Measurements from ENCODE around the gene AAR2. TPM values are rescaled to one million over a fixed set of nuclear protein-coding genes. Genes with fewer than 3 reads are reported as not detected.

Gene AAR2
- total and polyA plus RNA-seq, 2 donors from 2014 or later: 27.8 to 29.7 TPM

DNA sequence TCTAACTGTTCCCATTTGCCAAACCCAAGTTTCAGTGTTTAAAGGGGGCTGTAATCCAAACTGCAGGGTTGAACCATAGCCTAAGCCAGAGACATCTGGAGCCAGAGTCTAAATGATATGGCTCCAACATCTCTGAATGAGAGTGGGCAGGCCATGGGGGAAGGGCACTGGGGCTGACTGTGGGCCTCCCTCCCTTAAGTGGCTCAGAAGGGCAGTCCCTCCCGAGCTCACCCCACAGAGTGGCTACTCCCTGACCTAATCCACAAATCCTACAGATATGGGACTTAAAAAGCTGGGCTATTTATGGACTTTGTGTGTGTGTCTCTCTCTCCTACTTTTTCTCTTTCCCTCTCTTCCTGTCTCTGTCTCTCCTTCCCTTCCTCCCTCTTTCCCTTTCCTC lies 35.8 kb upstream of the AAR2 start:
- intact Hi-C loops (cut with DNase I): no loop called here
- Histone ChIP-seq H3K4me3 (ENCODE audit: low read length in 3 of 3) (no peak overlapping the region), H3K27me3 (ENCODE audit: control insufficient read depth, insufficient read depth, low read length) (no peaks in the 10 kb centered on the region), H3K36me3 (ENCODE audit: control insufficient read depth in 2 of 3, insufficient read depth in 3 of 3, low read length in 3 of 3) (peaks cover 3 to 63% (median 30%) of the 10 kb centered on the region in 3 donors), H3K9ac (ENCODE audit: low read length in 3 of 3) (no peak overlapping the region), H3K9me3 (ENCODE audit: control insufficient read depth in 2 of 3, insufficient read depth in 1 of 3, low read length in 3 of 3) (no peaks in the 10 kb centered on the region), H3K27ac (ENCODE audit: low read depth in 2 of 2, low read length in 2 of 2) (no peak overlapping the region), H3K4me1 (ENCODE audit: control insufficient read depth in 2 of 3, insufficient read depth in 2 of 3, low read depth in 1 of 3, low read length in 3 of 3) (no peaks in the 10 kb centered on the region)
- TF ChIP-seq, protein P1, sequence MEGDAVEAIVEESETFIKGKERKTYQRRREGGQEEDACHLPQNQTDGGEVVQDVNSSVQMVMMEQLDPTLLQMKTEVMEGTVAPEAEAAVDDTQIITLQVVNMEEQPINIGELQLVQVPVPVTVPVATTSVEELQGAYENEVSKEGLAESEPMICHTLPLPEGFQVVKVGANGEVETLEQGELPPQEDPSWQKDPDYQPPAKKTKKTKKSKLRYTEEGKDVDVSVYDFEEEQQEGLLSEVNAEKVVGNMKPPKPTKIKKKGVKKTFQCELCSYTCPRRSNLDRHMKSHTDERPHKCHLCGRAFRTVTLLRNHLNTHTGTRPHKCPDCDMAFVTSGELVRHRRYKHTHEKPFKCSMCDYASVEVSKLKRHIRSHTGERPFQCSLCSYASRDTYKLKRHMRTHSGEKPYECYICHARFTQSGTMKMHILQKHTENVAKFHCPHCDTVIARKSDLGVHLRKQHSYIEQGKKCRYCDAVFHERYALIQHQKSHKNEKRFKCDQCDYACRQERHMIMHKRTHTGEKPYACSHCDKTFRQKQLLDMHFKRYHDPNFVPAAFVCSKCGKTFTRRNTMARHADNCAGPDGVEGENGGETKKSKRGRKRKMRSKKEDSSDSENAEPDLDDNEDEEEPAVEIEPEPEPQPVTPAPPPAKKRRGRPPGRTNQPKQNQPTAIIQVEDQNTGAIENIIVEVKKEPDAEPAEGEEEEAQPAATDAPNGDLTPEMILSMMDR (IDR thresholded peaks at IDR 0.05; ENCODE audit: borderline replicate concordance, extremely low read depth, insufficient read depth): no peak
- no peak for DNase-seq
- FAIRE-seq: no peak

DNA sequence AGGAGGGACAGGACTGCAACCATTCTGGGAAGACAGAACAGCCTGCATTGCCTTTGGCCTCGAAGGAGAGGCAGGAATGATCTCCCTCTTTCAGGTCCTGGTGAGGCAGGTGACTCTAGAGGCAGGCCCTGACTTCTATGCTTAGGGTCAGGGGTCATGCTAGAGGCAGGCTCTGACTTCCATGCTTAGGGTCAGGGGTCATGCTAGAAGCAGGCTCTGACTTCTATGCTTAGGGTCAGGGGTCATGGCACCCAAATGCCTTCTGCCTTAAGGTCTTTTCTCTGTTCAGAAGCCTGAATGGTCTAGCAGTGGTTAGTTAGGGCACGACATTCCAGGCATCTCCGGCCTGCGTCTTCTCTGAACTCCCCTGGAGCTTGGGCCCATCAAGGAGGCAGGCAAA lies 35.1 kb upstream of the AAR2 start:
- Histone ChIP-seq H3K4me1 (ENCODE audit: control insufficient read depth in 2 of 3, insufficient read depth in 2 of 3, low read depth in 1 of 3, low read length in 3 of 3) (no peaks in the 10 kb centered on the region), H3K9me3 (ENCODE audit: control insufficient read depth in 2 of 3, insufficient read depth in 1 of 3, low read length in 3 of 3) (no peaks in the 10 kb centered on the region), H3K27ac (ENCODE audit: low read depth in 2 of 2, low read length in 2 of 2) (no peak overlapping the region), H3K4me3 (ENCODE audit: low read length in 3 of 3) (no peak overlapping the region), H3K36me3 (ENCODE audit: control insufficient read depth in 2 of 3, insufficient read depth in 3 of 3, low read length in 3 of 3) (peaks cover 3 to 66% (median 33%) of the 10 kb centered on the region in 3 donors), H3K9ac (ENCODE audit: low read length in 3 of 3) (no peak overlapping the region), H3K27me3 (ENCODE audit: control insufficient read depth, insufficient read depth, low read length) (no peaks in the 10 kb centered on the region)
- TF ChIP-seq, protein P1 (IDR thresholded peaks at IDR 0.05; ENCODE audit: borderline replicate concordance, extremely low read depth, insufficient read depth): no peak
- intact Hi-C loops (cut with DNase I): no loop called here
- DNase-seq (no peak), FAIRE-seq (no peak)

DNA sequence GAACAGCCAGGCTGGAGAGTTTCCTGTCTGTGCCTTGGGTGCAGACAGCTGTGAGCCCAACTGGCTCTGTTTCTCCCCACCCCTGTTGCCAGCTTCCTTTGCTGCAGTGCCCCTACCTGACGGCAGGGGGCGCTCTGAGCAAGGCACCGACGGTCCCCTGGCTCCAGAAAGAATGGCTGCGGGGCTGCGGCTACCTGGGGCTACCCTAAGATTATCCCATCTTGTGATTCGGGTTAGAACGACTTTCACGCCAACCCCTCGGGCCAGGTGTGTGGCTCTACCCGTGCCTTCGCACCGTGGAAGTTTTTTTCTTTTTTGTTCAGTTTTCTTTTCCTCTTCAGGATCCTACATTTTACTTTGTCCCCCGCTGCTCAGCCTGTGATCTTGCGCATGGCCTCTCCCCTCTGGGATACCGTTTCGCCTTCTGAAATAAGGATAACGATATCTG lies 33.4 kb upstream of the AAR2 start:
- TF ChIP-seq, protein P1 (IDR thresholded peaks at IDR 0.05; ENCODE audit: borderline replicate concordance, extremely low read depth, insufficient read depth): peak; percentile 93
- intact Hi-C loops (cut with DNase I): no loop called here
- H3K36me3 ChIP-seq (ENCODE audit: control insufficient read depth in 2 of 3, insufficient read depth in 3 of 3, low read length in 3 of 3): peaks cover 0 to 52% (median 30%) of the 10 kb centered on the region in 3 donors

DNA sequence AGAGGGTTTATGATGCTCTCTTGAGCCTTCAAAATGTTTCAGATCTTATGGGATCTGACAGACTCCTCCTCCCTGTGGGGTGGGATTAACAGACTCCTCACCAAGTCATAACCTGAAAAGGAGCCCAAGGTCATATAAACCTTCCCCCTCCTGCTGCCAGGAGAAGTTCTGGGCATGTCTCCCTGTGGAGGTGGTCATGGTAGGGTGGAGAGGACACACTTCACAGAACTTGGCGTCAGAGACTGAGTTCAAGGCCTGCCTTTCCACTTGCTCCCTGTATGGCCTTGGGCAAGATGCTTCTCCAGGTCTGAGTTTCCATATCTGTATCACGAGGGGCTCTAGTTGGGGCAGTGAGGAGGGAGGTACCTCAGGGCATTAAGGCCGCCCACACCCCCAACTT lies 32.4 kb upstream of the AAR2 start:
- intact Hi-C loops (cut with DNase I): no loop called here
- Histone ChIP-seq H3K27ac (ENCODE audit: low read depth in 2 of 2, low read length in 2 of 2) (no peak overlapping the region), H3K4me1 (ENCODE audit: control insufficient read depth in 2 of 3, insufficient read depth in 2 of 3, low read depth in 1 of 3, low read length in 3 of 3) (no peaks in the 10 kb centered on the region), H3K27me3 (ENCODE audit: control insufficient read depth, insufficient read depth, low read length) (no peaks in the 10 kb centered on the region), H3K9ac (ENCODE audit: low read length in 3 of 3) (no peak overlapping the region), H3K36me3 (ENCODE audit: control insufficient read depth in 2 of 3, insufficient read depth in 3 of 3, low read length in 3 of 3) (peaks cover 0 to 51% (median 32%) of the 10 kb centered on the region in 3 donors), H3K4me3 (ENCODE audit: low read length in 3 of 3) (no peak overlapping the region), H3K9me3 (ENCODE audit: control insufficient read depth in 2 of 3, insufficient read depth in 1 of 3, low read length in 3 of 3) (no peaks in the 10 kb centered on the region)
- peak in 1 of 5 donors; percentile 7 for DNase-seq
- TF ChIP-seq, protein P1 (IDR thresholded peaks at IDR 0.05; ENCODE audit: borderline replicate concordance, extremely low read depth, insufficient read depth): no peak
- no peak for FAIRE-seq

More for the DNA sequence above, 33.4 kb upstream of the AAR2 start:
- Histone ChIP-seq H3K9me3 (ENCODE audit: control insufficient read depth in 2 of 3, insufficient read depth in 1 of 3, low read length in 3 of 3) (no peaks in the 10 kb centered on the region), H3K27me3 (ENCODE audit: control insufficient read depth, insufficient read depth, low read length) (no peaks in the 10 kb centered on the region), H3K27ac (ENCODE audit: low read depth in 2 of 2, low read length in 2 of 2) (no peak overlapping the region), H3K4me1 (ENCODE audit: control insufficient read depth in 2 of 3, insufficient read depth in 2 of 3, low read depth in 1 of 3, low read length in 3 of 3) (no peaks in the 10 kb centered on the region), H3K9ac (ENCODE audit: low read length in 3 of 3) (no peak overlapping the region), H3K4me3 (ENCODE audit: low read length in 3 of 3) (no peak overlapping the region)
- DNase-seq (peak; percentile 57 to 82 (median 72)), FAIRE-seq (no peak)
